Astrocyte (in vitro differentiated cells and primary cell): ENCODE results near the gene MAEA. TPM values are rescaled to one million over a fixed set of nuclear protein-coding genes. Genes with fewer than 3 reads are reported as not detected.

Source experiments
- DNase-seq: peaks from one replicate; pipeline ENCODE4 v3.0.0-alpha.2; 2010; ENCODE audit warnings: low read depth
- FAIRE-seq: peaks from 2 replicates; lab custom pipeline; 2011; peaks lifted over from hg19 to GRCh38; lab: Jason Lieb, UNC
- H2AFZ ChIP-seq: 2 replicates; pipeline ENCODE4 v1.6.0; 2012; ENCODE audit warnings: low read depth, low read length, inconsistent platforms
- H3K27ac ChIP-seq: 2 replicates; pipeline ENCODE4 v1.5.1; 2011; ENCODE audit warnings: low read depth, low read length, inconsistent platforms
- H3K27me3 ChIP-seq: 2 replicates; pipeline ENCODE4 v1.6.0; 2011; ENCODE audit warnings: low read length, inconsistent platforms; ENCODE audit not compliant: insufficient read depth
- H3K36me3 ChIP-seq: 2 replicates; pipeline ENCODE4 v1.5.1; 2011; ENCODE audit warnings: low read length, inconsistent platforms; ENCODE audit not compliant: insufficient read depth
- H3K4me1 ChIP-seq: 2 replicates; pipeline ENCODE4 v1.5.1; 2011; ENCODE audit warnings: low read length, inconsistent platforms; ENCODE audit not compliant: insufficient read depth
- H3K4me2 ChIP-seq: 2 replicates; pipeline ENCODE4 v1.6.0; 2012; ENCODE audit warnings: low read length, inconsistent platforms
- H3K4me3 ChIP-seq: 2 replicates; pipeline ENCODE4 v1.5.1; 2011; ENCODE audit warnings: low read depth, mild to moderate bottlenecking, low read length, inconsistent platforms; ENCODE audit not compliant: insufficient read depth
- H3K79me2 ChIP-seq: 2 replicates; pipeline ENCODE4 v1.6.0; 2012; ENCODE audit warnings: mild to moderate bottlenecking, low read length, inconsistent platforms; ENCODE audit not compliant: insufficient read depth
- H3K9ac ChIP-seq: 2 replicates; pipeline ENCODE4 v1.6.0; 2012; ENCODE audit warnings: mild to moderate bottlenecking, low read length, inconsistent platforms
- H3K9me3 ChIP-seq: 2 replicates; pipeline ENCODE4 v1.5.1; 2012; ENCODE audit warnings: low read depth, mild to moderate bottlenecking, low read length, inconsistent platforms; ENCODE audit not compliant: insufficient read depth
- H4K20me1 ChIP-seq: 2 replicates; pipeline ENCODE4 v1.6.0; 2012; ENCODE audit warnings: low read length, inconsistent platforms; ENCODE audit not compliant: insufficient read depth
- H3K27ac Mint-ChIP-seq: one replicate; pipeline ENCODE4 v1.8.0; 2021; ENCODE audit warnings: mild to moderate bottlenecking, mixed read lengths; ENCODE audit not compliant: unreplicated experiment
- H3K27me3 Mint-ChIP-seq: one replicate; pipeline ENCODE4 v1.8.0; 2021; ENCODE audit warnings: low read depth, mixed read lengths; ENCODE audit not compliant: unreplicated experiment
- H3K36me3 Mint-ChIP-seq: one replicate; pipeline ENCODE4 v1.8.0; 2021; ENCODE audit warnings: low read depth, mixed read lengths; ENCODE audit not compliant: unreplicated experiment
- H3K4me1 Mint-ChIP-seq: one replicate; pipeline ENCODE4 v1.8.0; 2021; ENCODE audit warnings: low read depth, mixed read lengths; ENCODE audit not compliant: unreplicated experiment
- H3K4me3 Mint-ChIP-seq: one replicate; pipeline ENCODE4 v1.8.0; 2021; ENCODE audit warnings: mild to moderate bottlenecking, moderate library complexity, mixed read lengths; ENCODE audit not compliant: unreplicated experiment
- H3K9me3 Mint-ChIP-seq: one replicate; pipeline ENCODE4 v1.8.0; 2021; ENCODE audit warnings: mild to moderate bottlenecking, mixed read lengths; ENCODE audit not compliant: unreplicated experiment
- EZH2 ChIP-seq: IDR thresholded peaks from 2 replicates; pipeline ENCODE4 v1.6.1; 2012; ENCODE audit warnings: mild to moderate bottlenecking, low read length, inconsistent platforms; ENCODE audit not compliant: insufficient read depth
- total RNA-seq: library from RNA; stranded (reverse); gene quantifications from 2 replicates; pipeline ENCODE4 v1.2.1, GENCODE V29; 2021
- TF ChIP-seq, protein P1 (sequence below): IDR thresholded peaks from 2 replicates; pipeline ENCODE4 v1.5.1; 2011; ENCODE audit warnings: low read depth, mild to moderate bottlenecking, inconsistent platforms, low read length, moderate library complexity; ENCODE audit not compliant: insufficient read depth

Gene MAEA
- total RNA-seq, 1 donor from 2014 or later = 79.3 TPM

GRCh38 chr4:1242506-1243450, 46.9 kb upstream of the MAEA start:
- no peak overlapping the region for H3K4me2 ChIP-seq
- H3K9ac ChIP-seq = no peak overlapping the region
- peaks cover 93% of the 10 kb centered on the region for H4K20me1 ChIP-seq
- H3K27ac ChIP-seq = no peak overlapping the region
- no peak overlapping the region for H3K27ac Mint-ChIP-seq
- peaks cover 13% of the 10 kb centered on the region for H3K36me3 Mint-ChIP-seq
- FAIRE-seq (no peak), DNase-seq (no peak)
- H3K9me3 ChIP-seq = no peaks in the 10 kb centered on the region
- H3K27me3 Mint-ChIP-seq = no peaks in the 10 kb centered on the region
- H3K4me3 ChIP-seq = no peak overlapping the region
- H2AFZ ChIP-seq = no peak overlapping the region
- H3K4me1 Mint-ChIP-seq = peaks cover 19% of the 10 kb centered on the region
- H3K9me3 Mint-ChIP-seq = no peaks in the 10 kb centered on the region
- no peaks in the 10 kb centered on the region for H3K27me3 ChIP-seq
- no peak for TF ChIP-seq EZH2
- TF ChIP-seq, protein P1, sequence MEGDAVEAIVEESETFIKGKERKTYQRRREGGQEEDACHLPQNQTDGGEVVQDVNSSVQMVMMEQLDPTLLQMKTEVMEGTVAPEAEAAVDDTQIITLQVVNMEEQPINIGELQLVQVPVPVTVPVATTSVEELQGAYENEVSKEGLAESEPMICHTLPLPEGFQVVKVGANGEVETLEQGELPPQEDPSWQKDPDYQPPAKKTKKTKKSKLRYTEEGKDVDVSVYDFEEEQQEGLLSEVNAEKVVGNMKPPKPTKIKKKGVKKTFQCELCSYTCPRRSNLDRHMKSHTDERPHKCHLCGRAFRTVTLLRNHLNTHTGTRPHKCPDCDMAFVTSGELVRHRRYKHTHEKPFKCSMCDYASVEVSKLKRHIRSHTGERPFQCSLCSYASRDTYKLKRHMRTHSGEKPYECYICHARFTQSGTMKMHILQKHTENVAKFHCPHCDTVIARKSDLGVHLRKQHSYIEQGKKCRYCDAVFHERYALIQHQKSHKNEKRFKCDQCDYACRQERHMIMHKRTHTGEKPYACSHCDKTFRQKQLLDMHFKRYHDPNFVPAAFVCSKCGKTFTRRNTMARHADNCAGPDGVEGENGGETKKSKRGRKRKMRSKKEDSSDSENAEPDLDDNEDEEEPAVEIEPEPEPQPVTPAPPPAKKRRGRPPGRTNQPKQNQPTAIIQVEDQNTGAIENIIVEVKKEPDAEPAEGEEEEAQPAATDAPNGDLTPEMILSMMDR = no peak
- H3K79me2 ChIP-seq = peaks cover 95% of the 10 kb centered on the region
- H3K4me3 Mint-ChIP-seq = no peak overlapping the region
- H3K4me1 ChIP-seq = peaks cover 18% of the 10 kb centered on the region
- H3K36me3 ChIP-seq = peaks cover 4% of the 10 kb centered on the region

GRCh38 chr4:1243451-1244080, 46.1 kb upstream of the MAEA start:
- peaks cover 92% of the 10 kb centered on the region for H3K79me2 ChIP-seq
- no peak for DNase-seq

More at GRCh38 chr4:1243451-1244080, 46.1 kb upstream of the MAEA start:
- Histone ChIP-seq H3K9ac (no peak overlapping the region), H2AFZ (no peak overlapping the region), H3K27me3 (no peaks in the 10 kb centered on the region), H3K4me3 (no peak overlapping the region), H3K4me1 (peaks cover 18% of the 10 kb centered on the region), H4K20me1 (peaks cover 85% of the 10 kb centered on the region), H3K27ac (no peak overlapping the region), H3K9me3 (no peaks in the 10 kb centered on the region), H3K4me2 (no peak overlapping the region), H3K36me3 (peaks cover 4% of the 10 kb centered on the region)
- H3K27me3 Mint-ChIP-seq = no peaks in the 10 kb centered on the region
- H3K27ac Mint-ChIP-seq = no peak overlapping the region
- FAIRE-seq = no peak
- peaks cover 19% of the 10 kb centered on the region for H3K4me1 Mint-ChIP-seq
- no peak overlapping the region for H3K4me3 Mint-ChIP-seq
- no peak for TF ChIP-seq EZH2
- TF ChIP-seq, protein P1 = no peak
- H3K9me3 Mint-ChIP-seq = no peaks in the 10 kb centered on the region
- H3K36me3 Mint-ChIP-seq = peaks cover 11% of the 10 kb centered on the region
